Osteocyte (in vitro differentiated cells): ENCODE measurements around the gene WDR6. TPM values are rescaled to one million over a fixed set of nuclear protein-coding genes. Genes with fewer than 3 reads are reported as not detected.

Source experiments
- DNase-seq: peaks from one replicate; pipeline ENCODE4 v3.0.0; 2021; ENCODE audit warnings: mixed read lengths; ENCODE audit not compliant: unreplicated experiment; ENCODE audit errors: extremely low spot score
- H3K27ac Mint-ChIP-seq: one replicate; pipeline ENCODE4 v1.8.0; 2021; ENCODE audit warnings: mild to moderate bottlenecking, mixed read lengths; ENCODE audit not compliant: unreplicated experiment
- H3K27me3 Mint-ChIP-seq: one replicate; pipeline ENCODE4 v1.8.0; 2021; ENCODE audit warnings: mixed read lengths; ENCODE audit not compliant: unreplicated experiment
- H3K36me3 Mint-ChIP-seq: one replicate; pipeline ENCODE4 v1.8.0; 2021; ENCODE audit warnings: mixed read lengths; ENCODE audit not compliant: unreplicated experiment
- H3K4me1 Mint-ChIP-seq: one replicate; pipeline ENCODE4 v1.8.0; 2021; ENCODE audit warnings: mixed read lengths; ENCODE audit not compliant: unreplicated experiment
- H3K4me3 Mint-ChIP-seq: one replicate; pipeline ENCODE4 v1.8.0; 2021; ENCODE audit warnings: mild to moderate bottlenecking, moderate library complexity, mixed read lengths; ENCODE audit not compliant: unreplicated experiment
- H3K9me3 Mint-ChIP-seq: one replicate; pipeline ENCODE4 v1.8.0; 2021; ENCODE audit warnings: mixed read lengths; ENCODE audit not compliant: unreplicated experiment
- CTCF ChIP-seq: fragments of 200-600 bp; sonication (generic); IDR thresholded peaks from 2 replicates; pipeline ENCODE4 v1.5.0; 2021; ENCODE audit warnings: antibody characterized with exemption, mild to moderate bottlenecking, moderate library complexity
- total RNA-seq: library from RNA; stranded (reverse); gene quantifications from 2 replicates; pipeline ENCODE4 v1.2.1, GENCODE V29; 2021

WDR6 gene
- total RNA-seq, 1 donor from 2014 or later: 236 TPM

GRCh38 chr3:48990636-48991469, 16.3 kb upstream of the WDR6 start:
- Mint-ChIP-seq H3K27me3 (no peaks in the 10 kb centered on the region), H3K4me1 (peaks cover 31% of the 10 kb centered on the region), H3K4me3 (peak overlapping the region; percentile 73), H3K9me3 (no peaks in the 10 kb centered on the region), H3K27ac (peak overlapping the region; percentile 83), H3K36me3 (peaks cover 9% of the 10 kb centered on the region)
- DNase-seq: no peak
- TF ChIP-seq CTCF: no peak

- DNase-seq: no peak
- Mint-ChIP-seq H3K4me1 (peaks cover 31% of the 10 kb centered on the region), H3K27me3 (no peaks in the 10 kb centered on the region), H3K9me3 (no peaks in the 10 kb centered on the region), H3K27ac (no peak overlapping the region), H3K4me3 (no peak overlapping the region), H3K36me3 (peaks cover 10% of the 10 kb centered on the region)
- TF ChIP-seq CTCF: no peak
These were observed 15.2 kb upstream of the WDR6 start for GRCh38 chr3:48991851-48992545.

GRCh38 chr3:48993834-48994233, 13.4 kb upstream of the WDR6 start:
- Mint-ChIP-seq H3K36me3 (peaks cover 14% of the 10 kb centered on the region), H3K9me3 (no peaks in the 10 kb centered on the region), H3K27me3 (no peaks in the 10 kb centered on the region), H3K4me3 (no peak overlapping the region), H3K27ac (no peak overlapping the region), H3K4me1 (peaks cover 28% of the 10 kb centered on the region)
- no peak for TF ChIP-seq CTCF
- no peak for DNase-seq

GRCh38 chr3:48996640-48997039, 10.6 kb upstream of the WDR6 start:
- Mint-ChIP-seq H3K27ac (no peak overlapping the region), H3K27me3 (no peaks in the 10 kb centered on the region), H3K36me3 (peaks cover 16% of the 10 kb centered on the region), H3K4me3 (no peak overlapping the region), H3K9me3 (no peaks in the 10 kb centered on the region), H3K4me1 (peaks cover 11% of the 10 kb centered on the region)
- TF ChIP-seq CTCF: no peak
- DNase-seq: no peak

GRCh38 chr3:48997102-48997635, 10.0 kb upstream of the WDR6 start:
- no peak overlapping the region for H3K27ac Mint-ChIP-seq
- TF ChIP-seq CTCF: no peak
- no peak for DNase-seq
- no peaks in the 10 kb centered on the region for H3K9me3 Mint-ChIP-seq
- H3K27me3 Mint-ChIP-seq: no peaks in the 10 kb centered on the region
- peaks cover 6% of the 10 kb centered on the region for H3K4me1 Mint-ChIP-seq
- H3K36me3 Mint-ChIP-seq: peaks cover 16% of the 10 kb centered on the region
- no peak overlapping the region for H3K4me3 Mint-ChIP-seq
